ENCODE measurements around the gene IQCF5. TPM values are rescaled to one million over a fixed set of nuclear protein-coding genes. Genes with fewer than 3 reads are reported as not detected.
"Not testable (repeated sequence)": the region's sequence is repeated elsewhere in the genome, so short reads cannot be mapped to it uniquely, and the experiment has no call there.

Gene IQCF5
- total RNA-seq, 2 donors from 2014 or later: not detected

DNA sequence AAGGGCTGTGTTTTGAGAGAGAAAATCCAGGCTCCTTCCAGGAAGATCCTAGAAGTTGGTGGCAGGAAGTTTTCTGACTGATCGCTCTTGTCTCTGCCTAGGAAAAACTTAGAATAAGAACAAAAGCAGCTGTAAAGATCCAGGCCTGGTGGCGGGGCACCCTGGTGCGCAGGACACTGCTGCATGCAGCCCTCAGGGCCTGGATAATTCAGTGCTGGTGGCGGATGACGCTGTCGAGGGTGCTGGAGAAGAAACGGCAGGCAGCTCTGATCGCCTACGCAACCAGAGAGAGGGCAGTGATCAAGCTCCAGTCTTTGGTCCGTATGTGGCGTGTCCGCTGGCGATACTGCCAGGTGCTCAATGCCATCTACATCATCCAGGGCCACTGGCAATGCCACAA lies 12.5 kb downstream of the IQCF5 start:
- ATAC-seq (ENCODE audit: insufficient number of reproducible peaks, low FRiP score, low read depth) (no peak), DNase-seq (ENCODE audit: low spot score) (no peak)
- no peak overlapping the region for H3K4me3 ChIP-seq
- no peaks in the 10 kb centered on the region for H3K4me1 ChIP-seq (ENCODE audit: control insufficient read depth in 1 of 2, low read depth in 2 of 2)
- H3K9me3 ChIP-seq: no peaks in the 10 kb centered on the region
- H3K27ac ChIP-seq: no peak overlapping the region
- no peaks in the 10 kb centered on the region for H3K36me3 ChIP-seq
- TF ChIP-seq CTCF (IDR thresholded peaks at IDR 0.05): no peak
- H3K27me3 ChIP-seq (replicated peaks; ENCODE audit: insufficient read depth): no peaks in the 10 kb centered on the region

DNA sequence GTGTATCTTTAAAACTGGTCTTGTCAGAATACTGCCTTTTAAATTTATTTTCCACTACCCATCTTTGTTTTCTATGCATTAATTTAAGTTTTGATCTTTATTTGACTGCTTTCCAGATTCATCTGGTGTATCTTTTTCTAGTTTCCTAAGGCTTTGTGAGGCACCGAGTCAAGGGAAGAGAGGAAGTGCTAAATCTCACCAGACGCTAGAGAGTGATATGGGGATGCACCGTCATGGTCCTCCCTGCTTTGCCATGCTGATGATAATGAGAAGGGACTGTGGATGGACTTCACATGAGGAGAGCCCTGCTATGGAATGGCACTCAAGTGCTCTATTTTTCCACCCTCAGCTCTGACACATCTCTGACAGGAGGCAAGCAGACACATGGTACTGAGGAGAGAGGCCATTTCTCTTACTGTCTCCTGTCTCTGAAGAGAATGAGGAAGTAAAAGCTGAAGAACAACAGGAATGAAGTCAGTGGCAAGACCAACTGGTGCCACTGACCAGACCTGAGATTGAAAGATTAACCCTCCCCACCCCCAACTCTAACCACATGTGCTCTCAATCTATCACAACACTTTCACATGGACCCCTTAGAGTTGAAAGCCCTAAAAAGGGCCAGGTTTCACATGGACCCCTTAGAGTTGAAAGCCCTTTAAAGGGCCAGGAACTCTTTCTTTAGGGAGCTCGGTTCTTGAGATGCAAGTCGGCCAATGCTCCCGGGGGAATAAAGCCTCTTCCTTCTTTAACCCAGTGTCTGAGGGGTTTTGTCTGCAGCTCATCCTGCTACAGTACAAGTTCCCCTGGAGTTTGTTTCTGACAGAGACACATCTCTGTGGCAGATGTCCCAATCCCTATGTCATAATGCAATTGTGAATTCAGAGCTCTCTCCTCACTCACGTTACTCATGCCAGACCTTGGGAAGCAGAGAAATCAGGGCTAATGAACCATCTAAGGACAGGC lies 14.4 kb downstream of the IQCF5 start, which contains the start of gene IQCF2:
Gene IQCF2 (plus strand): TSS at position 913 of the 963 bp plus-strand sequence. CDS start 52 bp downstream, outside the sequence.
- H3K27me3 ChIP-seq (replicated peaks; ENCODE audit: insufficient read depth): no peaks in the 10 kb centered on the region
- no peak within 1 kb of the TSS for H3K27ac ChIP-seq
- no peak for TF ChIP-seq CTCF (IDR thresholded peaks at IDR 0.05)
- H3K4me1 ChIP-seq (ENCODE audit: control insufficient read depth in 1 of 2, low read depth in 2 of 2): no peaks in the 10 kb centered on the region
- H3K4me3 ChIP-seq: no peak within 1 kb of the TSS
- ATAC-seq (ENCODE audit: insufficient number of reproducible peaks, low FRiP score, low read depth) (no peak), DNase-seq (ENCODE audit: low spot score) (no peak)
- H3K36me3 ChIP-seq: no peaks in the 10 kb centered on the region
- H3K9me3 ChIP-seq: no peaks in the 10 kb centered on the region

GRCh38 chr3:51855411-51855810 lies 20.0 kb downstream of the IQCF5 start:
- DNase-seq (ENCODE audit: low spot score); H3K36me3 ChIP-seq; H3K4me1 ChIP-seq (ENCODE audit: control insufficient read depth in 1 of 2, low read depth in 2 of 2); H3K9me3 ChIP-seq; H3K4me3 ChIP-seq; ATAC-seq (ENCODE audit: insufficient number of reproducible peaks, low FRiP score, low read depth); H3K27me3 ChIP-seq (replicated peaks; ENCODE audit: insufficient read depth); H3K27ac ChIP-seq: not testable (repeated sequence)

DNA sequence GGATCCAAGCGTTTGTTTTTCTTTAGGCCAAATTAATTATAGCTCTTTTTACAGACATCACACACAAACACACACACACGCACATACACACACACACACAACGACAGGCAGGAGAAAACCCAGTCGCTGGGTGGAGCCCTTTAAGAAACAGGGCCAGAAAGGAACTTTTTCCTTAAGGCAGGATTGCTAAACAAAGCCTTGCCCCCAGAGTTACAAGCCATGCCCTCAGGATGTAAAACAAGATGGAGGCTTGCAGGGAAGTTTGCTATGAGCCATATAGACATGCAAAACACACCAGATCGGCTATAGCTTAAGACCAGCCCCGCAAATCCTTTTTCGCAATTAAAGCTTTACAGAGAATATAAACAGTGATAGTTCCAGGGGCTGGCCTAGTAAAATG lies 30.3 kb downstream of the IQCF5 start:
- Histone ChIP-seq H3K4me1 (ENCODE audit: control insufficient read depth in 1 of 2, low read depth in 2 of 2) (no peaks in the 10 kb centered on the region), H3K9me3 (no peaks in the 10 kb centered on the region), H3K36me3 (no peaks in the 10 kb centered on the region), H3K27ac (no peak overlapping the region), H3K4me3 (no peak overlapping the region), H3K27me3 (replicated peaks; ENCODE audit: insufficient read depth) (no peaks in the 10 kb centered on the region)
- no peak for TF ChIP-seq CTCF (IDR thresholded peaks at IDR 0.05)
- ATAC-seq (ENCODE audit: insufficient number of reproducible peaks, low FRiP score, low read depth) (no peak), DNase-seq (ENCODE audit: low spot score) (no peak)

DNA sequence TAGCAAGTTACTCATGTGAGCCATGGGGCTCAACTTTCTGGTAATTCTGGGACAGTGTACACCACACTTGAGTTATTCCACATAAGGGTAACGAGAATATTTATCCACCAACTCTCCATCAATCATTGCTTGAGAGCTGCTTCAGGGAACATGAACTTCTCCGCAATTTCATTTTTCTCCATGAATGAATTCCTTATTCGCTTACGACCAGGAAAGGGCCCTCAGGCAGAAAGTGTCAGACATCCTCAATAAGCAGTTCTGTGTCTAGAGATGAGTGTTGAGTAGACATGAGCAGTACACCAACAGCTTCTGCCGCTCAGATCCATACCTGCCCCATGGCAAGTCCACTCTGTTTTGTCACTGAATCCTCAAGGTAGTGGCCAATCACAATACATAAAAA lies 38.8 kb downstream of the IQCF5 start:
- H3K27me3 ChIP-seq (replicated peaks; ENCODE audit: insufficient read depth): no peaks in the 10 kb centered on the region
- no peak for ATAC-seq (ENCODE audit: insufficient number of reproducible peaks, low FRiP score, low read depth)
- H3K4me3 ChIP-seq: no peak overlapping the region
- H3K36me3 ChIP-seq: no peaks in the 10 kb centered on the region
- H3K4me1 ChIP-seq (ENCODE audit: control insufficient read depth in 1 of 2, low read depth in 2 of 2): no peaks in the 10 kb centered on the region
- no peaks in the 10 kb centered on the region for H3K9me3 ChIP-seq
- H3K27ac ChIP-seq: no peak overlapping the region
- DNase-seq (ENCODE audit: low spot score): no peak
- no peak for TF ChIP-seq CTCF (IDR thresholded peaks at IDR 0.05)
